Heart left ventricle (tissue), 16 donors: ENCODE results near the gene SDR39U1. TPM values are rescaled to one million over a fixed set of nuclear protein-coding genes. Genes with fewer than 3 reads are reported as not detected.

Source experiments
- ATAC-seq, 4 donors: fragments of 200-7000 bp; cut with Tn5 transposase; one replicate each; pipeline ENCODE4 v1.9.1; 2020 to 2022; ENCODE audit warnings: moderate library complexity in 4 of 4, mild to moderate bottlenecking in 3 of 4, moderate number of reproducible peaks in 1 of 4
- DNase-seq, 5 donors: peaks; one replicate each; pipeline ENCODE4 v3.0.0-alpha.2; 2020
- H3K27ac ChIP-seq, 12 donors: fragments of 200-600 bp; sonication (generic) in 4 of 12; one replicate each; pipeline versions ENCODE4 v1.5.0 to v1.8.0; 2016 to 2022; ENCODE audit warnings: mild to moderate bottlenecking in 2 of 12
- H3K27me3 ChIP-seq, 9 donors: fragments of 200-600 bp; sonication (generic) in 2 of 9; one replicate each; pipeline versions ENCODE4 v1.5.1 to v1.8.0; 2016 to 2022; ENCODE audit warnings: mild to moderate bottlenecking in 3 of 9
- H3K36me3 ChIP-seq, 9 donors: fragments of 200-600 bp; sonication (generic) in 2 of 9; one replicate each; pipeline versions ENCODE4 v1.5.0 to v1.8.0; 2018 to 2022; ENCODE audit warnings: mild to moderate bottlenecking in 2 of 9
- H3K4me1 ChIP-seq, 12 donors: fragments of 200-600 bp; sonication (generic) in 4 of 12; one replicate each; pipeline versions ENCODE4 v1.5.0 to v1.8.0; 2016 to 2022; ENCODE audit warnings: mild to moderate bottlenecking in 3 of 12
- H3K4me3 ChIP-seq, 12 donors: fragments of 200-600 bp; sonication (generic) in 4 of 12; one replicate each; pipeline versions ENCODE4 v1.5.0 to v1.8.0; 2017 to 2022; ENCODE audit warnings: mild to moderate bottlenecking in 9 of 12, moderate library complexity in 4 of 12
- H3K9me3 ChIP-seq, 12 donors: fragments of 200-600 bp; sonication (generic) in 4 of 12; one replicate each; pipeline versions ENCODE4 v1.5.0 to v1.8.0; 2016 to 2022; ENCODE audit warnings: mild to moderate bottlenecking in 1 of 12
- CTCF ChIP-seq, 12 donors: fragments of 200-600 bp; sonication (generic) in 4 of 12; IDR thresholded peaks; one replicate each; pipeline versions ENCODE4 v1.5.0 to v1.8.0; 2018 to 2022; ENCODE audit warnings: antibody characterized with exemption in 12 of 12, mild to moderate bottlenecking in 5 of 12
- POLR2A ChIP-seq, 2 donors: fragments of 450-650 bp; IDR thresholded peaks; one replicate each; pipeline ENCODE4 v1.6.1; 2017; ENCODE audit warnings: antibody characterized with exemption in 2 of 2, mild to moderate bottlenecking in 2 of 2, moderate library complexity in 2 of 2
- WGBS, 4 donors: extraction: QIAGEN DNeasy Blood & Tissue Kit in 2 of 4; methylation state at CpG; one replicate each; pipeline versions ENCODE4 v1.1.5 to v1.1.7; 2013 to 2018; 5-methylcytosine and 5-hydroxymethylcytosine counted together
- intact Hi-C, 10 donors: fragments of 100-400 bp; cut with DNase I; formaldehyde crosslinking; loops; one replicate each; pipeline versions ENCODE4 v1.11.1 to v1.14.2; 2022
- polyA plus RNA-seq, 2 donors: library from polyadenylated mRNA; stranded (reverse); fragments of 200-250 nt; gene quantifications; one replicate each; pipeline ENCODE4 v1.2.3, GENCODE V29; 2013
- total RNA-seq, 9 donors: library from RNA; depleted of rRNA in 2 of 9; stranded (reverse); fragments of >200 nt in 2 of 9; fragmentation: NEBNext Ultra II Directional in 3 of 9; extraction: Animal tissue kit (Norgen Biotek cat#: 25700) in 3 of 9; gene quantifications; one replicate each; pipeline versions ENCODE4 v1.1.0 to v1.2.4, GENCODE V29; 2016 to 2023
- donor health status: ischemic (EF 13 %, LVEDD 7.1; RV severe dilation, severe dysfunction).
- donor health status: healthy with polysubstance abuse.
- donor health status: DM: no; HTN: yes; CAD: no.
- donor health status: DM: no; HTN: no; CAD: no.
- donor health status: ischemic (EF 25% LVEDD 6.9; RV normal size, moderate dysfunction).
- donor health status: ischemic (EF 25% LVEDD 5.7; RV mildly dilated, moderate dysfunction).
- donor health status: healthy.
- donor health status: DM: yes; HTN: yes; CAD: no.
- donor health status: ischemic (EF 35%, LVEDD 5.7; RV mildly dilated, moderate dysfunction).
- donor health status: nonischemic (EF 11% LVEDD 7.7; RV severe dilation, severe dysfunction).
- donor health status: DM: yes; HTN: yes; CAD: no.
- donor health status: PGD.
- donor health status: ischemic (EF 29% LVEDD 5.4; RV normal size, mild dysfunction).
- donor health status: nonischemic (EF 23%, LVEDD 6.1; RV moderate dilation, normal function).

Gene SDR39U1
- total and polyA plus RNA-seq, 11 donors, result 58.6 to 109 (median 63.7) TPM

- Histone ChIP-seq H3K27me3 (no peaks in the 10 kb centered on the region), H3K4me3 (no peak overlapping the region), H3K27ac (no peak overlapping the region), H3K9me3 (no peaks in the 10 kb centered on the region), H3K4me1 (peaks cover 0 to 7% (median 0%) of the 10 kb centered on the region in 12 donors), H3K36me3 (no peaks in the 10 kb centered on the region)
- TF ChIP-seq POLR2A (IDR thresholded peaks at IDR 0.05) (no peak), CTCF (IDR thresholded peaks at IDR 0.05) (no peak)
- DNase-seq (no peak), ATAC-seq (no peak)
- intact Hi-C loops, result no loop called here
- 49 to 74% (median 61%) methylated on average over 3 to 5 of the region's 5 CpGs for WGBS, 4 donors
These were observed 20.7 kb upstream of the SDR39U1 start for GRCh38 chr14:24463017-24463883.

GRCh38 chr14:24461336-24461735 is 18.8 kb upstream of the SDR39U1 start:
- H3K27ac ChIP-seq, result no peak overlapping the region
- intact Hi-C loops, result no loop called here
- H3K27me3 ChIP-seq, result no peaks in the 10 kb centered on the region
- DNase-seq, result no peak
- no peaks in the 10 kb centered on the region for H3K36me3 ChIP-seq
- H3K9me3 ChIP-seq, result no peaks in the 10 kb centered on the region
- H3K4me3 ChIP-seq, result no peak overlapping the region
- peaks cover 0 to 11% (median 0%) of the 10 kb centered on the region in 12 donors for H3K4me1 ChIP-seq
- TF ChIP-seq POLR2A (IDR thresholded peaks at IDR 0.05) (no peak), CTCF (IDR thresholded peaks at IDR 0.05) (no peak)
- no peak for ATAC-seq

- Histone ChIP-seq H3K27me3 (no peaks in the 10 kb centered on the region), H3K36me3 (no peaks in the 10 kb centered on the region), H3K9me3 (no peaks in the 10 kb centered on the region), H3K27ac (no peak overlapping the region), H3K4me1 (peaks cover 0 to 11% (median 0%) of the 10 kb centered on the region in 12 donors), H3K4me3 (no peak overlapping the region)
- TF ChIP-seq POLR2A (IDR thresholded peaks at IDR 0.05) (no peak), CTCF (IDR thresholded peaks at IDR 0.05) (no peak)
- 39 to 54% (median 41%) methylated on average over 3 of the region's 3 CpGs for WGBS, 4 donors
- ATAC-seq, result no peak
- intact Hi-C loops, result no loop called here
- DNase-seq, result no peak
These were observed 16.8 kb upstream of the SDR39U1 start for GRCh38 chr14:24459331-24459730.

- intact Hi-C loops, result no loop called here
- no peaks in the 10 kb centered on the region for H3K36me3 ChIP-seq
- WGBS, 4 donors, result 46 to 71% (median 56%) methylated on average over 1 of the region's 1 CpG
- H3K4me3 ChIP-seq, result no peak overlapping the region
- no peaks in the 10 kb centered on the region for H3K27me3 ChIP-seq
- H3K27ac ChIP-seq, result no peak overlapping the region
- DNase-seq, result no peak
- H3K4me1 ChIP-seq, result peaks cover 0 to 11% (median 0%) of the 10 kb centered on the region in 12 donors
- ATAC-seq, result peak in 1 of 4 donors; percentile 44
- TF ChIP-seq POLR2A (IDR thresholded peaks at IDR 0.05) (no peak), CTCF (IDR thresholded peaks at IDR 0.05) (no peak)
- H3K9me3 ChIP-seq, result peaks cover 0 to 3% (median 0%) of the 10 kb centered on the region in 12 donors
These were observed 16.2 kb upstream of the SDR39U1 start for GRCh38 chr14:24458736-24459135.
